ENCODE results near the gene BMPR1B.
A peak's percentile ranks its signal among the peaks of the same experiment; 100 is the strongest.
"Not testable (repeated sequence)": the region's sequence is repeated elsewhere in the genome, so short reads cannot be mapped to it uniquely, and the experiment has no call there.

Gene BMPR1B

DNA sequence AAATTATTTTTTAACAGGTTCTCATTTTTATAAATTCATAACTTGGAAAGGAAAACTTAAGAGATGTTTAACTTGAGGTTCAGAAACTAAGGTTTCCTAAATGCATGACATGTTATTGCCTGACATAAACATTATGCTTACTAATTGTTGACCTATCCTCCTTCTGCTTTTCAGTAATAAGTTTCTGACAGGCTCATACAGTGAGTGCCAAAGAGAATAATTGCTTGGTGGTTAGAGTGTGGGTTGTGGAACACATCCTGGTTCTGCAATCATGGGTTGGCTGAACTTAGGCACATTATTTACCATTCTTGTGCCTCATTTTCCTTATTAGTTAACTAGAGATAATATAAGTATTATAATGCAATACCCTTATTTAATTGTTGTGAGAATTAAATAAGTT lies 56.5 kb downstream of the BMPR1B start:
- no peaks in the 10 kb centered on the region for H3K36me3 ChIP-seq
- H3K9me3 ChIP-seq (replicated peaks in 1 of 11): no peaks in the 10 kb centered on the region
- no peak overlapping the region for H3K9ac ChIP-seq
- H3K4me2 ChIP-seq: no peak overlapping the region
- TF ChIP-seq Cebpa-rat (IDR thresholded peaks at IDR 0.05): no peak
- no peak overlapping the region for H3K27ac ChIP-seq
- H3K4me3 ChIP-seq: no peak overlapping the region
- H3K27me3 ChIP-seq: no peaks in the 10 kb centered on the region
- no peaks in the 10 kb centered on the region for H4K20me1 ChIP-seq
- peaks cover 0 to 2% (median 0%) of the 10 kb centered on the region in 10 experiments; a peak in 2 of 20 replicates for H3K4me1 ChIP-seq

DNA sequence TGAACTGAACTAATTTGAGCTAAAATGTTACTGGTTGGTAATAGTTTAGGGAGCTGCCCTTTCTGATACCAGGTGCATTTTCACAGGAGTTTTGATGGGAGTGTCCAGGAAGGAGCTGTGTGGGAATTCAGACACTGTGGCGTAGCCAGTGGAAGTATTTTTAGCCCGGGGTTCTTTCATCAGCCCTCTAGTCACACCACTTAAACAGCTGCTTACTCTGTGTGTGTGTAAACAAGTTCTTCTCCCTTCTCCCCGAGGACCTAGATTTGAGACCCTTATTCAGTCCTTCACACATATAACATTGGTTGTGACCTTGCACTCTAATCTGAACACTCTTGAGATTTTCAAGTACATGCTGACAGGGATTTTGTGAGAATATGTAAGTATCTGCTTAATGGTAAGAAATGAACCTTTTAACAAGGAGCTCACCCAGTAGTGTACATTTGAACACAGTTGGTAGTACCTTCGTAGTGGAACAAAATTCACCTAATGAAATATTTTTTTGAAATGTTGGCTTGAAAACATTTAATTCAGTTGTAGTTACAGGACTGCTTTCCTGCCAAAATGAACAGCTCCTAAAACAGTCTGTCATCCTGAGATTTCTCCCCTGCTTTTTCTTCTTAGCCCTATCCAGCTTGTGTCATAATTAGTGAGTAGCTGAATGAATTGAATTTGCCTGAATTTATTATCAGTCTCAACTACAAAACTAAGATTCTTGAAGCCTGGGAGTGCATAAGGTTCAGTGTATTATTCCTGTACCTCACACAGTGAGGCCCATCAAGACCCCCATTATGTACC lies 61.8 kb downstream of the BMPR1B start:
- no peaks in the 10 kb centered on the region for H3K36me3 ChIP-seq
- no peaks in the 10 kb centered on the region for H3K9me3 ChIP-seq (replicated peaks in 1 of 11)
- H4K20me1 ChIP-seq: no peaks in the 10 kb centered on the region
- no peak overlapping the region for H3K27ac ChIP-seq
- no peaks in the 10 kb centered on the region for H3K27me3 ChIP-seq
- no peak overlapping the region for H3K9ac ChIP-seq
- H3K4me2 ChIP-seq: peak overlapping the region in 5 of 11 experiments; percentile 8 to 27 (median 16); a peak in 3 of 22 replicates
- peaks cover 0 to 7% (median 0%) of the 10 kb centered on the region in 10 experiments; a peak in 2 of 20 replicates for H3K4me1 ChIP-seq
- H3K4me3 ChIP-seq: no peak overlapping the region
- no peak for TF ChIP-seq Cebpa-rat (IDR thresholded peaks at IDR 0.05)

DNA sequence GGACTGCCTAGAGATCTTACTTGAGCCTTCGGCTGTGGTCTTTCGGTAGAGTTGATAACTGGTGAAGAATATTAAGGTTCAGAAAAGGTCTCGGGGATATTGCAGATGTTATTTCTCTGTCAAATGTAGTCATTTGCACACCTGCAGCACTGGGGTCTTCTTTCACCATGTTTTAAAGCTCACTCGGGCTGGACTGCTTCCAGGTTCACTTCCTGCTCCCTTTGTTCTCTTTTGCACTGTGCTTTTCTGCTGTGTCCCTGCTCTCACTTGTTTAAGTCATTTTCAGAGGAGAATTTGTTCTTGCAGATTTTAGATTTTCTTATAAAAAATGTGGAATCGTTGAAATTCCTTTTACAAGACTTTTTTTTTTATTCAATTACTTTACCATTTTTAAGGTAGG lies 68.5 kb downstream of the BMPR1B start:
- no peaks in the 10 kb centered on the region for H3K36me3 ChIP-seq
- no peak for TF ChIP-seq Cebpa-rat (IDR thresholded peaks at IDR 0.05)
- no peak overlapping the region for H3K4me3 ChIP-seq
- no peak overlapping the region for H3K27ac ChIP-seq
- no peaks in the 10 kb centered on the region for H4K20me1 ChIP-seq
- no peak overlapping the region for H3K4me2 ChIP-seq
- H3K27me3 ChIP-seq: no peaks in the 10 kb centered on the region
- no peaks in the 10 kb centered on the region for H3K4me1 ChIP-seq
- no peaks in the 10 kb centered on the region for H3K9me3 ChIP-seq (replicated peaks in 1 of 11)
- no peak overlapping the region for H3K9ac ChIP-seq

DNA sequence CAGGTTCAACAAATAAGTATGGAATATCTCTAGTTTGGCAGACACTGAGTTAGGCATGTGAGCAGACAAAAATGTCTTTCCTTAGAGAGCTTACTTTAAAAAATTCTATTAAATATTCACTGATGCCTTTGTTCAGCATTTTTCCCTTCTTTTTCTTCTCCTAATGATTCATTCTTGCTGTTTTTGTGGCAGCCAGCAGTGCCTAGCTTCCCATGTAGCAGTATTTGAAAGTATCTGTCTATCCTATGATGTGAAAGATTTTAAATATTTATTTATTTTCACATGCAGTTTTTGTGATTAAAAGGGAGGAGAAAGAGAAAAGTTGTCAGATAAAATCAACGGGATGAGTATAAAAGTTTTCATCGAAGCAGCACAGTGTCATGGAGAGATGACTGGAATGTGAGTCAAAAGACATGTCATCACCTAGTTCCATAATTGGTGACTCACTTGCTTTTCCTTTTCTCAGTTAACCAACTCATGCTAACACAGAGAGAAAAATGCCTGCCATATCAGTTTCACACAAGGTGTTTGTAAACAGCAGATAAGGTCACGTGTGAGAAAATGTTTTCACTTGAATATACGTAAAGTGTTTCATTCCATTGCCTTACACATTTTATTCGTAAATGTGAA lies 69.8 kb downstream of the BMPR1B start:
- Histone ChIP-seq H3K36me3 (no peaks in the 10 kb centered on the region), H3K4me2 (no peak overlapping the region), H3K4me1 (no peaks in the 10 kb centered on the region), H3K4me3 (no peak overlapping the region), H3K9ac (no peak overlapping the region), H3K27ac (no peak overlapping the region), H3K27me3 (no peaks in the 10 kb centered on the region), H3K9me3 (replicated peaks in 1 of 11) (no peaks in the 10 kb centered on the region), H4K20me1 (no peaks in the 10 kb centered on the region)
- TF ChIP-seq Cebpa-rat (IDR thresholded peaks at IDR 0.05): no peak

DNA sequence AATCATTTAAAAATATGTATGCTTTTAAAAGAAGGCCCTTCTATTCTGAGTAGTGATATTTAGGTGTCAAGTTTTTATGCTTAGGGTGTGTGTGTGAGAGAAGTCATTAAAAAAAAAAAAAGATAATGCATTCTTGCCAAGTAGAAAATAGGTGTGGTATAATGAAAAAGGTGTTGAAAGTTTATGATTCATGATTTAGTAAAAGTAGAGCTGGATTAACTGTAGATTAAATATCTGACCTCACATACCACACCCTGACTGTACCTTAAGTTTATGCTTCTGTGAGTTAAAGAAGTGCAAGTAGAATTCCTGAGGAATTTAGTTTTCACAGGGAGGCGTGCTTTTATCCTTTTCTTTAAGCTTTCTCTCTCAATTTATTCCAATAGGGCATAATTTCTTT lies 71.1 kb downstream of the BMPR1B start:
- Histone ChIP-seq H3K9me3 (replicated peaks in 1 of 11) (no peaks in the 10 kb centered on the region), H4K20me1 (no peaks in the 10 kb centered on the region), H3K36me3 (no peaks in the 10 kb centered on the region), H3K4me2 (no peak overlapping the region), H3K27me3 (no peaks in the 10 kb centered on the region), H3K9ac (no peak overlapping the region), H3K4me3 (no peak overlapping the region), H3K4me1 (no peaks in the 10 kb centered on the region), H3K27ac (no peak overlapping the region)
- TF ChIP-seq Cebpa-rat (IDR thresholded peaks at IDR 0.05): no peak

DNA sequence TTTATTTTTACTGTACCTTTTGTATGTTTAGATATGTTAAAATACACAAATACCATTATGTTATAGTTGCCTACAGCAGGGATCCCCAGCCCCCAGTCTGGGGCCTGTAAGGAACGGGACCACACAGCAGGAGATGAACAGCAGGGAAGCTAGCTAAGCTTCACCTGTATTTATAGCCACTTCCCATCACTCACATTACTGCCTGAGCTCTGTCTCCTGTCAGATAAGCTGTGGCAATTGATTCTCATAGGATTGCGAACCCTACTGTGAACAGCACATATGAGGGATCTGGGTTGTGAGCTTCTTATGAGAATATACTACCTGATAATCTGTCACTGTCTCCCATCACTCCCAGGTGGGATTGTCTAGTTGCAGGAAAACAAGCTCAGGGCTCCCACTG lies 73.9 kb downstream of the BMPR1B start:
- no peak for TF ChIP-seq Cebpa-rat (IDR thresholded peaks at IDR 0.05)
- Histone ChIP-seq H3K4me1 (no peaks in the 10 kb centered on the region), H3K9me3 (replicated peaks in 1 of 11) (no peaks in the 10 kb centered on the region), H3K36me3 (no peaks in the 10 kb centered on the region), H4K20me1 (no peaks in the 10 kb centered on the region), H3K27me3 (no peaks in the 10 kb centered on the region), H3K4me3 (no peak overlapping the region), H3K9ac (no peak overlapping the region), H3K4me2 (no peak overlapping the region), H3K27ac (no peak overlapping the region)

DNA sequence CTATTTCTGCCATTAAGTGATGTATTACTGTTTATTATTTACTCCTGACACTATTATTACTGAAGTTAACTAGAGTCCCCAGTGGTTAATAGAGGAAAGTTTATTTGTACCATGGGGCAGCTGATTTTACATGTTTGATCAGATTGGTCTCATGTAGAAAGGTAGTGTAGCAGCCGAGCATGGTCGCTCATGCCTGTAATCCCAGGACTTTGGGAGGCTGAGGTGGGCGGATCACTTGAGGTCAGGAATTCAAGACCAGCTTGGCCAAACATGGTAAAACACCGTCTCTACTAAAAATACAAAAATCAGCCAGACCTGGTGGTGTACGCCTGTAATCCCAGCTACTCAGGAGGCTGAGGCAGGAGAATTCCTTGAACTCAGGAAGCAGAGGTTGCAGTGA lies 74.6 kb downstream of the BMPR1B start:
- H3K4me2 ChIP-seq; H3K27ac ChIP-seq; H3K4me1 ChIP-seq; H4K20me1 ChIP-seq; H3K9ac ChIP-seq; H3K27me3 ChIP-seq; H3K36me3 ChIP-seq; H3K9me3 ChIP-seq (replicated peaks in 1 of 11); H3K4me3 ChIP-seq: not testable (repeated sequence)

DNA sequence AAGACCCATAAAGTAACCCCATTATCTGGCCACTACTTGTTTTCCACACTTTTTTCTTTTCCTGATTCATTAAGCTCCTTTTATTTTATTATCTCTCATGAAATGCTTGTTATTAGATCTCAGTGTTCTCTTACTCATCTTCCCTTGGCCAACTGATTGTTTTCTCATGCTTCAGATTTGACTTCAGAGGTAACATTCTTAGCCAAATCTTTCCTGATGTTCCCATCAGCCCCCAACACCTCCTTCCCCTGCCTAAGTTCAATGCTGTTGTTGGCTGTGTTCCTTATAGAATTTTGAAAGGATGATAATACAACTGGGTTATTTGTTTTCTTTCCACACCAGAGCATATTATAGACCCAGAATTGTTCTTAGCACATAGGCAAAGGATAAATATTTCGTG lies 75.6 kb downstream of the BMPR1B start:
- no peaks in the 10 kb centered on the region for H3K27me3 ChIP-seq
- TF ChIP-seq Cebpa-rat (IDR thresholded peaks at IDR 0.05): no peak
- H3K27ac ChIP-seq: no peak overlapping the region
- no peaks in the 10 kb centered on the region for H3K9me3 ChIP-seq (replicated peaks in 1 of 11)
- no peak overlapping the region for H3K9ac ChIP-seq
- no peaks in the 10 kb centered on the region for H3K4me1 ChIP-seq
- no peak overlapping the region for H3K4me3 ChIP-seq
- no peaks in the 10 kb centered on the region for H4K20me1 ChIP-seq
- no peaks in the 10 kb centered on the region for H3K36me3 ChIP-seq
- H3K4me2 ChIP-seq: no peak overlapping the region

DNA sequence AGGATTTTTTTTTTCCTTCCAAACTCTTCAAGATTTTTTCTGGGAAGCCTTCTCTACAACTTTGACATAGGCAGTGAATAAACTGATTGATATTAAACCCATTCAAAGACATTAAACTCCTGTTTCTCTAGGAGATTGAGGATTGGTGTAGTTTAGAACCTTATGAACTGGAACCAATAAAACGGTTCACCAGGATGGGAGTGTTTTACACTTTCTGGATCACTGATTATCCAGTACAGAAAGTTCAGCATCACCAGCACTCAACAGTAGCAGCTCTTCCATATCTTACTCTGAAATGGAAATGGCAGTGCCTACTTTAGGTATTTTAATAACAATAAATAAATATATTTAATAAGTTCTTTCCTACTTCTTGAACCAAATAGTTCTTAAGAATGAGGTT lies 76.7 kb downstream of the BMPR1B start:
- H3K4me2 ChIP-seq: no peak overlapping the region
- no peaks in the 10 kb centered on the region for H3K36me3 ChIP-seq
- H3K4me1 ChIP-seq: no peaks in the 10 kb centered on the region
- no peak overlapping the region for H3K27ac ChIP-seq
- H3K9ac ChIP-seq: no peak overlapping the region
- H3K4me3 ChIP-seq: no peak overlapping the region
- H3K27me3 ChIP-seq: no peaks in the 10 kb centered on the region
- H3K9me3 ChIP-seq (replicated peaks in 1 of 11): no peaks in the 10 kb centered on the region
- H4K20me1 ChIP-seq: no peaks in the 10 kb centered on the region
- no peak for TF ChIP-seq Cebpa-rat (IDR thresholded peaks at IDR 0.05)

DNA sequence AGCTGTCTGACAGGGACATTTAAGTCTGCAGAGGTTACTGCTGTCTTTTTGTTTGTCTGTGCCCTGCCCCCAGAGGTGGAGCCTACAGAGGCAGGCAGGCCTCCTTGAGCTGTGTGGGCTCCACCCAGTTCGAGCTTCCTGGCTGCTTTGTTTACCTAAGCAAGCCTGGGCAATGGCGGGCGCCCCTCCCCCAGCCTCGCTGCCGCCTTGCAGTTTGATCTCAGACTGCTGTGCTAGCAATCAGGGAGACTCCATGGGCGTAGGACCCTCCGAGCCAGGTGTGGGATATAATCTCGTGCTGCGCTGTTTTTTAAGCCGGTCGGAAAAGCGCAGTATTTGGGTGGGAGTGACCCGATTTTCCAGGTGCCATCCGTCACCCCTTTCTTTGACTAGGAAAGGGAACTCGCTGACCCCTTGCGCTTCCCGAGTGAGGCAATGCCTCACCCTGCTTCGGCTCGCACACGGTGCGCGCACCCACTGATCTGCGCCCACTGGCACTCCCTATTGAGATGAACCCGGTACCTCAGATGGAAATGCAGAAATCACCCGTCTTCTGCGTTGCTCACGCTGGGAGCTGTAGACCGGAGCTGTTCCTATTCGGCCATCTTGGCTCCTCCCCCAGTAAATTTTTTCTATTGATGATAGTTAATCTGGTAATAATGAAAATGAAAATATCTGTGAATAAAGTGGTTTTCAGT lies 83.6 kb downstream of the BMPR1B start:
- not testable (repeated sequence) for H3K9ac ChIP-seq; H3K9me3 ChIP-seq (replicated peaks in 1 of 11); H3K4me1 ChIP-seq; H4K20me1 ChIP-seq; H3K36me3 ChIP-seq; H3K4me3 ChIP-seq; H3K27ac ChIP-seq; H3K4me2 ChIP-seq; H3K27me3 ChIP-seq

All from BLaER1 treated with 17β-estradiol and CSF1 and Interleukin-3, amounts not matched to agents 10 nM and 100 nM (cell line).